ENCODE data around the gene SEMA6D. TPM values are rescaled to one million over a fixed set of nuclear protein-coding genes. Genes with fewer than 3 reads are reported as not detected.

The SEMA6D gene
- total RNA-seq, 1 donor from 2014 or later = 49.8 TPM

DNA sequence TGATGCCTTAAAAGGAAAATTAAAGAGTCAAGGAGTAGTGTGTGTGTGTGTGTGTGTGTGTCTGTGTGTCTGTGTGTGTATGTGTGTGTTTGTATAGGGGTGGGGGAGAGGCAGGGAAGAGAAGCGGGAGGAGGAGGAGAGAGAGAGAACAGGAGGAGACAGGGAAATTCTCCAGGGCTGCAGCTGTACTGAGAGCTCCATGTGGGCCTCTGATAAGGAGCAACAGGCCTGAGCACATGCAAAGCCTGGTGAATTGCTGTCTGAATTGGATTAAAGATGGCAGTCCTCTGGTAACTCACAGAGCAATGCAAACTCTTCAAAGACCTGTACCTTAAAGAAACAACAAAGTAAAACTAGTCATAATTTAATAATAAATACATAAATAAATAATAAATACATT is 70.6 kb downstream of the SEMA6D start:
- DNase-seq = no peak

DNA sequence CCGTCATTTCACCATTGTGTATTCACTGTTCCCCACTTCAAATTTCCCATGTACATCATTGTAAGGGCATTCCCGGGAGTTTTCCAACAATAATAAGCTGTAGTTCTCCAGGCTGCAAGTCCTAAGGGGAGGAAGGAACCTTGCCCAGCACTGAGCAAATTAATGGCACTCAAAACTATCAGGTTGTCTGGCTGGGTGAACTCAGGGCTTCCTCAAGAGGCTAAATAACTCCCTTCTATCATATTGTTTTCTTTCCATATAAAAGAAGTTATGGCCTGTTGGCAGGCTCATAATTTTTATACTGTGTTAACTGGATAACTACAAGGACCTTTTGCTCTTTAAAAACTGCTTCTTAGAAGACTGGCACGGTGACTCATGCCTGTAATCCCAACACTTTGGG is 71.4 kb downstream of the SEMA6D start:
- DNase-seq = no peak

DNA sequence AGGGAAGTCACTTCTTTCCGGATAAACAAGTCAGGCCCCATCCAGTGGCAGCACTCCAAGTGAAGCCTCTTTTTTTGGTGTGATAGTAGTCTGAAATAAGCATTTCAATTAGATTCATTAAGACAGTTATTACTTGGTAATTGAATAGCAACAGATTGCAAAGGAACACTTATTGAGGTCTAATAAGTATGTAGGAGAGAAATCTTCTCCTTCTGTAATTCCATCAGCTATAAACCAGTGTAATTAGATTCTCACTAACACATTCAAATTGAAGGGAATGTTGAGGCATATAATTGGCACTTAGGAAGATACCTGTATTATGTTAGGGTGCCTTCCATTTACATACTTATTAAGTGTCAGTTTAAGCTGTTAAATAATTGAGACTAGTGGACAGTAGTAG is 73.9 kb downstream of the SEMA6D start:
- no peak for DNase-seq

DNA sequence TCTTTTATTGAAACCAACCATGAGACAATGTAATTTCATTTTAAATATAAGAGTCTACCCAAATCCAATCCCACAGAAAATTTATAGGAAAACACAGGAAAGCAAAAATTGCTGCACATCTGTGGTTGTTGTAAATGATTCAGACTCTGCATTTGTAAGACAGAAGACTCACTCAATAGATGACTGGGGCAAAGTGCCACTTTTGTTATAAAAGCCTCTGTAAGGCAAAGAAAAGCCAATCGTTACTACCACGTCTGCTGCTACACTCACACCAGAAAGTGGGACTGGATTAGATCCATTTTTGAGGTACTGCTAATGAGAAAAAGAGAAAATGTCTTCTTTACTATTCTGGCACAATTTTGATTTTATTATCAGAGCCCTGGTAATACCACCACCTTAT is 74.9 kb downstream of the SEMA6D start:
- no peak for DNase-seq

DNA sequence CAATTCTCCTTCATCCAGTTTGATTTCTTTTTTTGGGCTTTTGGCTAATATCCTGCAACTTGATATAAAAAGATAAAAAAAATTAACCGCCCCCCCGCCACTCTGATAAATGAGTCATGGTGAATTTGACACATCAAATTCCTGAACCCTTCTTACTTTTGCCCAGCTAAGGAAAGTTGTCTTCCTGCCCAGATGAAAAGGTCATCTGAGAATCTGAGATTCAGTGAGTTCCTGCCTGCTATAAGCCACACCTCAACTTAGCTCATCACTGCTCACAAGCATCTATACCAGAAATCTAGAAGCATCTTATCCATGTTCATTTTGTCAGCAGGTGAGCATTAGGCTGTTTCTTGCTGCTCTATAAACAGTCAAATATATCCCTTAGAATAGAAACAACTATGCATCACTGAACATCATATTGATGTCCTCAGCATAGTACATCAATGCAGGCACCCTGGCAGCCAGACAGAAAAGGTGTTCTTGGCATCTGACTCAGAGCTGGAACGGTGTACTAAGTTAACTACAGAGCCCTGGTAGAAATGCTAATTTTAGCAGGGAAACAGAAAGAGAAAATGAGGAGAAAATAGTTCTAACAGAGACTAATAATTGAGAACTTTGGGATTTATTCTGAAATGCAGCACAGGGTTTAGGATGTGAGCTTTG is 77.1 kb downstream of the SEMA6D start:
- DNase-seq = no peak

DNA sequence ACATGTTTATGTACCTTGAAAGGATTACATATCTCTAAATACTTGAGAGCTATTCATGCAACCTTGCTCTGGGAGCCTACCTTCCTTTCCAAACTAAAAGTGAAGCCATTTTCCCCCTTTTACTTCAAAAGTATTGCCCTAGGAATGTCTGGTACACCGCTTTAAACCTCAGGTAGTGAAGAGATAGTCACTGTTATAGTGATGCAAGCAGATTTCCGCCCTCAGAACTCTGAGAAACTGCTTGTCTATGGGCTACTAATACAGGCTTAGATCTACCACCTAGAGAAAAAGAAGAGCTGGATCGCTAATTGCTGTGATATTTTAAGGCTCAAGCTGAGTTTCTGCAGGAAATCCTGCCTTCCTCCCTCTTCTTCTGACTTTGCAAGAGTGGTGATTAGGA is 78.6 kb downstream of the SEMA6D start:
- DNase-seq = no peak

DNA sequence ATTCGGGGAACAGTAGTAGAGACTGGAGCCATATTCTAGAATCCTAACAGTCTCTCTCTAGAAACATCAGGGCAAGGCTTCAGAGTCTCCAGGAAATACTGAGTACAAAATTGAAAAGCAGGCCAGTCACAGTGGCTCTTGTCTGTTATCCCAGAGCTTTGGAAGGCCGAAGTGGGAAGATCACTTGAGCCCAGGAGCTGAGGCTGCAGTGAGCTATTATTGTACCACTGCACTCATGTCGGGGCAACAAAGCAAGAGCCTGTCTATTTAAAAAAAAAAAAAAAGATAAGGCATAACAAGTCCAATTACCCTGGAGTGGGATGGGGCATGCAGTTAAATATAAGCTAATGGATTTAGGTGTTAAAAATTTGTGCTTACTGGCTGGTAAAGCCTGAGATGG is 79.0 kb downstream of the SEMA6D start:
- DNase-seq = no peak

DNA sequence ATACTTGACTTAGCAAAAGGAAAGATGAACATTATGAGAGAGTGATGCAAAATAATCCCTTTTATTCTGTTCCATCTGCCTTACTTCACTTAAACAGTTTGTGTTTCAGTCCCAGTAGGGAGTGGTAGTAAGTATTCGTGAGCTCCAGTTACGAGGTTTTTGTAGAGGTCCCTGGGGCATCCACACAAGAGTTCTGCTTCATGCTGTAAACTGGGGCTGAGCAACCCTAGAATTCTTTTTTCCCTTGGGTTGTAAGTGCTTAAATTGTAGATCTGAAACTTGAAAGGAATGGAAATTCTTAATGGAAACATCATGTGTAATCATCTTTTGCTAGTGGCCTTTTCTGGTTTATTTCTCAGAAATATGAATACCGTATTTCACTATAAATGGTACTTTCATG is 79.5 kb downstream of the SEMA6D start:
- DNase-seq = no peak

DNA sequence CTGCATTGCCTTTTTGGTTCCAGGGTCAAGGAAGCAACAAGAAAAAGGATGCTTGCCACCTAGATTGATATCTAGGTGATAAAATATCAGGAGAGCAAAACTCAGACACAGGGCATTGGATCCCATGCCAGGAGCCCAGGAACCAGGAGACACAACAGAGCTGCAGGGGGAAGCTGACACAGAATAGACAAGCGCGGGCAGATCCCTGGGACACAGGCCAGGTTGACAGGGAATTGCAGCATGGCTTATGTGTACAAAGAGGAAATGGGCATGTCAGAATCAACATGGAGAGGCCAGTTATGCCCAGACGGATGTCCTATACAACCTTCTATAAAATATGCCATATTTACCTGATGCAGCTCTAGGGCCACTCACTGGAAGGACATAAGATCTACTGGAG is 84.2 kb downstream of the SEMA6D start:
- no peak for DNase-seq

DNA sequence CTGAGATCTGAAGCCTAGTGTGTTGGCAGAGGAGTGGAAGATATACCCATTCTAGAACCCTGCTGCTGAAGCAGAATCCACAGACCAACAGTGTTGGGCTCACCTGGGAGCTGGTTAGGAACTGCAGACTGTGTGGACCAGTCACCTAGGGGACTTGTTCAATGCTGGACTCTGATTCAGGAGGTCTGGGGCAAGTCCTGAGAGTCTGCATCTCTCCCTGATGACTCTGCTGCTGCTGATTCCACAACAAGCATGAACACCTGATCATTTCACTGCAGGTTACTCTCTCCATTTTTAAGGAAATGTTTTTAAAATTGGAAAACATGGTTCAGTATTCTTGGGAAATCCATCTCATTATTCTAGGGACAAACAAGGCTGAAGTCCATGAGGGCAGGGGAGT is 84.9 kb downstream of the SEMA6D start:
- DNase-seq = no peak

DNA sequence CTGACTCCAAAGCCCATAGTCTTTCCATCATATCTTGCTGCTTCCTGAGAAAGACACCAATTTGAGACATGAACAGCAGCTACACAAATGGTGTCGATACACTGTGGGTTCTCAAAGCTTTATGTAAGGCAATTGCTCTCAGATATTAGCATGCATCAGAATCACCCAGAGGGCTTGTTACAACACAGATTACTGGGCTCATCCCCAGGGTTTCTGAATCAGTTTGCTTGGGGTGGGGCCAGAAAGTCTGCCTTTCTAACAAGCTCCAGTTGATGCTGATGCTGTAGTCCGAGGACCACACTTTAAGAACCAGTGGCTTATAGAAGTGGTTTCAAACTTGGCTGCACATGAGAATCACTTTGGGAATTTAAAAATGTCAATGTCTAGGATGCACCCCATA is 86.5 kb downstream of the SEMA6D start:
- no peak for DNase-seq

DNA sequence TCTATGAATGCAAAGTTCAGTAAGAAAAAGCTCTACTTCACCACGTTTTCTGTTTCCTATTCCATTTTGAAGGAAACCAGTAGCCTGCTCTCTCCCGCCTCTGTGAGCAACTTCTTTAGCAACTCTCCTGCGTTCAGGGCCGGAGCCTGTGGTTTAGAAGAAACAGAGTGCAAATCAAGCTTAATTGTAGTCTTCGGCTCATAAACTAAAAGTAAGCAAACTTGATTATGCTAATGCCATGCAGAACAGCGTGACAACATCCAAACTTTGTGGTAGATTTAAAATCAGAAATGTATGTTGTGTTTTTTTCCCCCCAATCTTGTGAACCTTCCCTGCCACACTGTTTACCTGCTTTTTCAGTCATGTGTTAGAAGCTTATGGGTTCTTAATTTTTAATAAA is 87.4 kb downstream of the SEMA6D start:
- no peak for DNase-seq

DNA sequence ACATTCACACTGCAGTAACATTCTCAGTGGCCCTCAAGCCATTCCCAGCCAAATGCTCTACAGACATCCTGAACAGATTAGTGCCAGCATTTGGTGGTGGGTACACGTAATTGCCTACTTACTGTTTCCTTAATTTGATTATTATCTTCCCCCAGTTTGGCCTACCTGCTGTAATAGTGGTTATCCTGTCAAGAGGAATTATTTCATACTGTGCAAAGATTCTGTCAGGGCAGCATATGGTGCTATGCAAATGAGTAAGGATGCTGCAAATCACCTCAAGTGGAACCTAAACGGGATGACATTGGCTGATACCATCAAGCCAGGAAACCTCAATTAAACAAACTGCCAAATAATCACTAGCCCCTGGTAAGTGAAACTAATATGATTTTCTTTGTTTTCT is 88.7 kb downstream of the SEMA6D start:
- no peak for DNase-seq

DNA sequence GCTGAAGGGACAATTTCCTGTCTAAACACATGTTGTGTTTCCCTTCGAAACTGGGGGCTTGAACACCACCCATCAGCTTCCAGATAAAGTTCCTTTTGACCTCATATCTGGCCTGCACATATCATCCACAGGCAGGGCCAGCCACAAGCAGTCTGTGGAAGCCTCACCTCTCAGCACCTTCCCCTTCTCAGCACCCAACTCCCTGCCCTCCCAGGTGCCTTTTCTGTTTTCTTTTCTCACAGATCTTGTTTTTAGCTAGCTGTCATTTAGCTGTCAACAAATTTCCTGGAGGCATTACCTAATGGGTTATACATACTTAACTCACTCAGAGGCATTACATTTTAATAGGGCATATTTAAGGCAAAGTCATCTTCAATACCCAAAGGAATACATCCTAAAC is 93.9 kb downstream of the SEMA6D start:
- DNase-seq = no peak

DNA sequence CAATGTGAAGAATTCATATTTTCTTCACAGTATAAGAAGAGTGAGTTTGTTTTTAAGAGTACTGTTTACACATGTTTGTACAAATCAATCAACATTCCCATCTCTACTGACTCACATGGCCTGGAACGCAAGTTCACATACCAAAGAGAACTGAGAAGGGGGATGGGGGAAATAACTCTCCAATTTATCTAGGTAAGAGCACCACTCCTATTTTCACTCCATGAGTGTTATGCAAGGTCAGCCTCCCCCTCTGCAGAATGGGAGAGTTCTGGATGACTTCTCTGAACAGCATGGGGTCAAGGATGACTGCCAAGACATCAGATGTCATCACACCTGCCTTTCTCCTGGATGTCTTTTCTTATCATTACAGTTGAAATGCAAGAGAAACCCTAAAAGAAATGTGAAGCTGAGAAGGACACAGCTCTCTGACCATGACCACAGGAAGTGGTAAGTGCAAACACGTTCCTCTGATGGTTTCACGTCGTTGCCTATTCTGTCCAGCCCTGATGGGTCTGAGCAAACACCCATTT is 95.2 kb downstream of the SEMA6D start:
- no peak for DNase-seq

DNA sequence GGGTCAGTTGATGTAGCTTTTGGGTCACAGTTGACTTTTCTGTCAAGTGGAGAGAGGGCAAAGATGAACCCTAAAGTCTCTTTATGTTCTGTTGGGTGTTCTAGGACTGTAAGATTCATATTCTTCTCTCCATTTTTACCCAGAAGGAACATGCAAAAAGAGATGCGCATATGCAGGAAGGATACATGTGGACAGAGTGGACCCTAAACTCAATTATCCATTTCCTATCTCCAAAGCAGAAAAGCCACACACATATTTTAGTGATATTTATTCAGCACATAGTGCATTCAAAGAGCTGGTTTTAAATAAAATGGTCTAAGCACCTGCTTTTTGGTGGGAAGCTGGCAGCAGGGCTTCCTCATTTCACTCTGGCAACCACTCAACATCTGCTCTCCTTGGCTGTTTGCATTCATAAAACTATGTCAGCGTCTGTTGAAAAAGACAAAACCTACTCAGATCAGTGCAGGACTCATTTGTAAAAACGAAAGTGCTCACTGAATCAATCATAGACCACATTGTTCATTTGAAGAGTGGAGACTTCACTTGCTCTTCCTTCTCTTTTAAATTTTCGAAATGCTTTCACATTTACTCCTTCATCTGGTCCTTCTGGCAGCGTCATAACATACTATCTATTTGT is 96.6 kb downstream of the SEMA6D start:
- no peak for DNase-seq

DNA sequence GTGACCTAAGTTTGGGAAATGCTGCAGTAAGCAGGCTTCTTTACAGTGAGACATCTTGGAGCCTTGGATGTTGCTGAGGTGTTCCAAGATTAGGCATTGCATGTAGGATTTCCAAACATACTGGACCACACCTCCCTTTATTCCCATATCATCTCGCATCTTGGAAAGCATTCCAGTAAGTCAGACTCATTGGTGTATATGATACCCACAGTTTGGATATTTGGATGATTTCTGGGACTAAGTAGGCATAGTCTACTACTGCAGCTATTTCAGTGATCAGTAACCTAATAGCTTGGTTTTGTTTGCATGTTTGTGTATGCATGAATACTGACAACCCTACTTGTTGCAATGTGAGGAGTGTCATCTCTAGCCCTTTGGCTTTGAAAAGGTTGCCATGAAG is 97.3 kb downstream of the SEMA6D start:
- DNase-seq = no peak

DNA sequence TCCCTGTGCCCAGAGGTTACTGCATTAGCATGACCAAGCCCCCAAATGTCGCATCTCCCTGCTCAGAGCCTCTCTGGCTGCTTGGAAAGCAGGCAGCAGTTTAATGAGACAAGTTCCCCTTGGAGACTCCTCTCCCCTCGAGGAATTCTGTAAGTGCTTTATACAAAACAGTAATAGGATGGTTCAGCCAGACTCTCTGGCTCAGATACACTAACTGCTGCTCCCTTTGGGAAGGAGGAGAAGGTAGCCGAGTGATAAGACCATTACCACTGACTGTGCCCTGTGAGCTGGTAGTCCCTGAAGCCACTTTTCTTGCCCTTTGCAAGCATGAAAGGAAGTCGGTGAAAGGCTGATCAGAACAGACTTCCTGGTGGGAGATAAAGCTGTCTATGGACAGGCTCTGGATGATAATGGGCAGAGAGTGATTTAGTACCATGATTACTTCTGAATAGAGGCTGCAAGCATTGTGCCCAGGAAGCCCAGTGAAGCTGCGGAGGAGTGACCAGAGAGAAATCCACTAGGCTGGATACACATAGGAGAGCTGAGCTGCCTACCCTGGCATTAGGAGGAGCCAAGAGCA is 100.8 kb downstream of the SEMA6D start:
- no peak for DNase-seq

DNA sequence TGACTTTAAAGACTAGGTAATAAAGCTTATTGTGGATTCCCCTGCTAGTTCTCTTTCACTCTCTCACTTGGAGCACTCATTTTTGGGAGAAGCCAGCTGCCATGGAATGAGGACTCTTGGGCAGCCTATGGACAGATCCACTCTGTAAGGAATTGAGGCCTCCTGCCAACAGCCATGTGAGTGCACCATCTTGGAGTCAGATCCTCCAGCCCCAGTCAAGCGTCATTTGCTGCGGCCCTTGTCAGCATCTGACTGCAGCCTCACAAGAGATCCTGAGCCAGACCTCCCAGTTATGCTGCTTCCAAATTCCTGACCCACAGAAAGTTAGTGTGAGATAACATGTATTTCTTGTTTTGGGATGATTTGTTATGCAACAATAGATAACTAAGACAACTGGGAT is 101.9 kb downstream of the SEMA6D start:
- no peak for DNase-seq

DNA sequence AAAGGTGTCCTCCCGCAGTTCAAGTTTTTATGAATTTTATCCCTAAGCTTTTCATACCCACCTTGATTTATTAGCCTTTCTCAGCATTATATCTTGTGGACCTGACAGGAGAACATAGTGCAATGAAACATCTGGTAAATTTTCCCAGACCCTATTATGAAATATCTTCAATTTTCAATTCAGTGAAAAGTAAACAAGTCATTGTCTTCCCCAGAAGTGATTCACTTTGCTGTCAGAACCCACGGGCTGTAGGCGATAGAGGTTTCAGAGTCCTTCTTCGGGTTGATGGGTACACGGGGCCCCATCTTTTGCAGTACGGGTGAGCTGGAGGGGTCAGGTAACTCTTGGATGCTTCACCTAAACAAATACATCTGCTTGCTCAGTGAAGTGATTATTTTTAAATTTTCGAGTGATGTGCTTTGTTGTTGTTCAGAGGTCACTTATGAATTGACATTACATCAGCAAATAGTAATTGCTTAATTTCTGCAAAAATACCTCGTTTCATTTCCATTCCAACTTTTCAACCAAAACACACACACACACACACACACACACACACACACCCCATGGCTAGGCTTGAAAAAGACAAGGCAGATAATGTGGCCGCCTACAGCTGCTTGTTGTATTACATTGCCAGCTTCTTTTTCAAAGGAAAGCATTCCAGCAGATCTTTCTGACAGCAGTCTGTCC is 102.9 kb downstream of the SEMA6D start:
- no peak for DNase-seq

DNA sequence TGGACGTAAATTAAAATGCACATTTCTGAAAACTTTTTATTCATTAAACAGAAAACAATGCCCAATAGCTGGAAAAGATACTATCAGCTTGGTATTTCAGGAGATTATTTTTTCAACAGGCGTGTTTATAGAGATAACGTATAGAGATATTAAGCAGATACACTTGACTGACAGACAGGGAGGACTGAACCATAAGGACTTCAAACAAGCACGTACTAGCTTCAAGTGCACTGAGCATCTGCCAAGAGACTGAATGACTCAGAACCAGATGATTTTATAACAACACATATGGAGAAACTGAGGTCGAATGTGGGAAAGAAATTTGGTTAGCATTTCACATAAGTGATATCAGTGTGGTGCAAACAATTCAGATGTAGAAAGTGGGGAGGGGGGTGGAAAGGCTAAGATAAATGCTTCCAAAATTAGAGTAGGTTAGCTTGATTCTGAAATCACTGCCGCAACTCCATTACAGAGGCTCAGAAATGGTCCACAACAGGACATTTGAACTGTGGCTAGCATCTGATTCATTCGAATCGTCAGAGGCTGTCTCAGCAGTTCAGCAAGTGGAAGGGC is 103.5 kb downstream of the SEMA6D start:
- DNase-seq = no peak

DNA sequence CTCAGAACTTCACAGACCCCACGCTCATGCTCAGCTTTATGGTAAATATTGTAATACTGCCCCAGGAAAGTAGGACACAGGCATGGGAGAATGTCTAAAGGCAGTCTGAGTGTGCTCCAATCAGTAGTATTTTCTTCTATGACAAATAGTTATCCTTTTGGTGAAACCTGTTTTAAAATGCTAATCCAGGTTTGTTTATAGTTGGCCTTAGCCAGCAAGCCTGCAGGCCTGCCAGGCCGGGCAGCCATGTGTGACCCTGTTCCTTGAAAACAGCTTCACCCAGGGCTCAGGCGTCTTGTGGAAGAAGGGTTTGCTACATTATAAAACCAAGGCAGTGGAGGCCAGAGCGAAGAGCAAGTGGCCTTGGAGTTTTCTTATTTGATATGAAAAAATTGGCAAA is 104.7 kb downstream of the SEMA6D start:
- no peak for DNase-seq

All from occipital lobe (tissue), 2 donors.